ENCODE measurements around the gene BTBD1.

DNA sequence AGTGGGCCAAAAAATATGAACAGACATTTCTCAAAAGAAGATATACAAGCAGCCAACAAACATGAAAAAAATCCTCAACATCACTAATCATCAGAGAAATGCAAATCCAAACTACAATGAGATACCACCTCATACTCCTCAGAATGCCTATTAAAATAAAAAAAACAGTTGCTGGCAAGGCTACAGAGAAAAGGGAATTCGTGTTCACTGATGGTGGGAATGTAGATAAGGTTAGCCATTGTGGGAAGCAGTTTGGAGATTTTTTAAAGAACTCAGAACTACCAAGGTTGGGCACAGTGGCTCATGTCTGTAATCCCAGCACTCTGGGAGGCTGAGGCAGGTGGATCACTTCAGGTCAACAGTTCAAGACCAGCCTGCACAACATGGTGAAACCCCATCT lies 27.8 kb downstream of the BTBD1 start:
- TF ChIP-seq, protein P1, sequence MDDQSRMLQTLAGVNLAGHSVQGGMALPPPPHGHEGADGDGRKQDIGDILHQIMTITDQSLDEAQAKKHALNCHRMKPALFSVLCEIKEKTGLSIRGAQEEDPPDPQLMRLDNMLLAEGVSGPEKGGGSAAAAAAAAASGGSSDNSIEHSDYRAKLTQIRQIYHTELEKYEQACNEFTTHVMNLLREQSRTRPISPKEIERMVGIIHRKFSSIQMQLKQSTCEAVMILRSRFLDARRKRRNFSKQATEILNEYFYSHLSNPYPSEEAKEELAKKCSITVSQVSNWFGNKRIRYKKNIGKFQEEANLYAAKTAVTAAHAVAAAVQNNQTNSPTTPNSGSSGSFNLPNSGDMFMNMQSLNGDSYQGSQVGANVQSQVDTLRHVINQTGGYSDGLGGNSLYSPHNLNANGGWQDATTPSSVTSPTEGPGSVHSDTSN (IDR thresholded peaks at IDR 0.05): no peak
- TF ChIP-seq RAD21 (conservative IDR thresholded peaks at IDR 0.05 in 1 of 2, IDR thresholded peaks at IDR 0.05 in 1 of 2) (no peak), POLR2A (IDR thresholded peaks at IDR 0.05; ENCODE audit: low read length) (no peak), NPAS2 (CRISPR knock-in tag; IDR thresholded peaks at IDR 0.05; ENCODE audit: borderline replicate concordance) (no peak)
- TF ChIP-seq, protein P2, sequence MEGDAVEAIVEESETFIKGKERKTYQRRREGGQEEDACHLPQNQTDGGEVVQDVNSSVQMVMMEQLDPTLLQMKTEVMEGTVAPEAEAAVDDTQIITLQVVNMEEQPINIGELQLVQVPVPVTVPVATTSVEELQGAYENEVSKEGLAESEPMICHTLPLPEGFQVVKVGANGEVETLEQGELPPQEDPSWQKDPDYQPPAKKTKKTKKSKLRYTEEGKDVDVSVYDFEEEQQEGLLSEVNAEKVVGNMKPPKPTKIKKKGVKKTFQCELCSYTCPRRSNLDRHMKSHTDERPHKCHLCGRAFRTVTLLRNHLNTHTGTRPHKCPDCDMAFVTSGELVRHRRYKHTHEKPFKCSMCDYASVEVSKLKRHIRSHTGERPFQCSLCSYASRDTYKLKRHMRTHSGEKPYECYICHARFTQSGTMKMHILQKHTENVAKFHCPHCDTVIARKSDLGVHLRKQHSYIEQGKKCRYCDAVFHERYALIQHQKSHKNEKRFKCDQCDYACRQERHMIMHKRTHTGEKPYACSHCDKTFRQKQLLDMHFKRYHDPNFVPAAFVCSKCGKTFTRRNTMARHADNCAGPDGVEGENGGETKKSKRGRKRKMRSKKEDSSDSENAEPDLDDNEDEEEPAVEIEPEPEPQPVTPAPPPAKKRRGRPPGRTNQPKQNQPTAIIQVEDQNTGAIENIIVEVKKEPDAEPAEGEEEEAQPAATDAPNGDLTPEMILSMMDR (IDR thresholded peaks at IDR 0.05): no peak
- TF ChIP-seq, protein P3, sequence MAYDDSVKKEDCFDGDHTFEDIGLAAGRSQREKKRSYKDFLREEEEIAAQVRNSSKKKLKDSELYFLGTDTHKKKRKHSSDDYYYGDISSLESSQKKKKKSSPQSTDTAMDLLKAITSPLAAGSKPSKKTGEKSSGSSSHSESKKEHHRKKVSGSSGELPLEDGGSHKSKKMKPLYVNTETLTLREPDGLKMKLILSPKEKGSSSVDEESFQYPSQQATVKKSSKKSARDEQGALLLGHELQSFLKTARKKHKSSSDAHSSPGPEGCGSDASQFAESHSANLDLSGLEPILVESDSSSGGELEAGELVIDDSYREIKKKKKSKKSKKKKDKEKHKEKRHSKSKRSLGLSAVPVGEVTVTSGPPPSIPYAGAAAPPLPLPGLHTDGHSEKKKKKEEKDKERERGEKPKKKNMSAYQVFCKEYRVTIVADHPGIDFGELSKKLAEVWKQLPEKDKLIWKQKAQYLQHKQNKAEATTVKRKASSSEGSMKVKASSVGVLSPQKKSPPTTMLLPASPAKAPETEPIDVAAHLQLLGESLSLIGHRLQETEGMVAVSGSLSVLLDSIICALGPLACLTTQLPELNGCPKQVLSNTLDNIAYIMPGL (CRISPR knock-in tag; IDR thresholded peaks at IDR 0.05; ENCODE audit: borderline replicate concordance): no peak

Measured in A549 (cell line).